ENCODE data around the gene ASMT. TPM values are rescaled to one million over a fixed set of nuclear protein-coding genes. Genes with fewer than 3 reads are reported as not detected.

Gene ASMT
- total RNA-seq, 4 donors from 2014 or later = not detected

- 26 to 74% methylated on average over 3 to 15 of the region's 15 CpGs for WGBS, 2 donors (ENCODE audit: low coverage in 1 of 2)
- H3K27me3 ChIP-seq = no peaks in the 10 kb centered on the region
- no peak for DNase-seq
- in situ Hi-C loops (cut with MboI; ENCODE audit: low pct_ligation_motif_present in 1 of 4, low pct_unique_long_range_greater_than_20kb in 1 of 4, low sequenced_read_pairs in 3 of 4) (no loop called here), intact Hi-C loops (cut with DNase I; ENCODE audit: low total_unique reads) (no loop called here)
- H3K4me1 ChIP-seq = no peaks in the 10 kb centered on the region
- H3K9me3 ChIP-seq = no peaks in the 10 kb centered on the region
- no peak overlapping the region for H3K27ac ChIP-seq
- TF ChIP-seq EP300 (IDR thresholded peaks at IDR 0.05; ENCODE audit: low read depth) = no peak
- TF ChIP-seq CTCF (IDR thresholded peaks at IDR 0.05) = no peak
- no peak for TF ChIP-seq POLR2AphosphoS5 (IDR thresholded peaks at IDR 0.05)
- H3K36me3 ChIP-seq = no peaks in the 10 kb centered on the region
- H3K4me3 ChIP-seq = no peak overlapping the region
Observed at GRCh38 chrX:1610166-1610565, 4.7 kb upstream of the ASMT start.

- H3K9me3 ChIP-seq = no peaks in the 10 kb centered on the region
- no peak overlapping the region for H3K4me3 ChIP-seq
- no peak for DNase-seq
- no peak overlapping the region for H3K27ac ChIP-seq
- WGBS, 2 donors (ENCODE audit: low coverage in 1 of 2) = 71 to 81% methylated on average over 4 to 12 of the region's 12 CpGs
- in situ Hi-C loops (cut with MboI; ENCODE audit: low pct_ligation_motif_present in 1 of 4, low pct_unique_long_range_greater_than_20kb in 1 of 4, low sequenced_read_pairs in 3 of 4) (no loop called here), intact Hi-C loops (cut with DNase I; ENCODE audit: low total_unique reads) (no loop called here)
- H3K36me3 ChIP-seq = no peaks in the 10 kb centered on the region
- no peaks in the 10 kb centered on the region for H3K4me1 ChIP-seq
- H3K27me3 ChIP-seq = no peaks in the 10 kb centered on the region
- no peak for TF ChIP-seq CTCF (IDR thresholded peaks at IDR 0.05)
- no peak for TF ChIP-seq POLR2A (IDR thresholded peaks at IDR 0.05)
- TF ChIP-seq POLR2AphosphoS5 (IDR thresholded peaks at IDR 0.05) = no peak
Observed at GRCh38 chrX:1610736-1611135, 4.1 kb upstream of the ASMT start.

- TF ChIP-seq POLR2AphosphoS5 (IDR thresholded peaks at IDR 0.05) = no peak
- no peak for TF ChIP-seq CTCF (IDR thresholded peaks at IDR 0.05)
- TF ChIP-seq POLR2A (IDR thresholded peaks at IDR 0.05) = no peak
- no peak for TF ChIP-seq EP300 (IDR thresholded peaks at IDR 0.05; ENCODE audit: low read depth)
- 89 to 91% methylated on average over 4 to 5 of the region's 5 CpGs for WGBS, 2 donors (ENCODE audit: low coverage in 1 of 2)
- intact Hi-C loops (cut with DNase I; ENCODE audit: low total_unique reads) (no loop called here), in situ Hi-C loops (cut with MboI; ENCODE audit: low pct_ligation_motif_present in 1 of 4, low pct_unique_long_range_greater_than_20kb in 1 of 4, low sequenced_read_pairs in 3 of 4) (no loop called here)
- Histone ChIP-seq H3K4me3 (no peak overlapping the region), H3K36me3 (no peaks in the 10 kb centered on the region), H3K9me3 (no peaks in the 10 kb centered on the region), H3K27ac (no peak overlapping the region), H3K27me3 (no peaks in the 10 kb centered on the region), H3K4me1 (no peaks in the 10 kb centered on the region)
- DNase-seq = no peak
Observed at GRCh38 chrX:1612641-1613286, 2.1 kb upstream of the ASMT start.

- no peaks in the 10 kb centered on the region for H3K27me3 ChIP-seq
- peaks cover 0 to 2% (median 0%) of the 10 kb centered on the region in 4 donors for H3K4me1 ChIP-seq
- TF ChIP-seq POLR2AphosphoS5 (IDR thresholded peaks at IDR 0.05) (no peak), POLR2A (IDR thresholded peaks at IDR 0.05) (no peak), CTCF (IDR thresholded peaks at IDR 0.05) (no peak), EP300 (IDR thresholded peaks at IDR 0.05; ENCODE audit: low read depth) (no peak)
- in situ Hi-C loops (cut with MboI; ENCODE audit: low pct_ligation_motif_present in 1 of 4, low pct_unique_long_range_greater_than_20kb in 1 of 4, low sequenced_read_pairs in 3 of 4) = no loop called here
- intact Hi-C loops (cut with DNase I; ENCODE audit: low total_unique reads) = no loop called here
- WGBS, 2 donors (ENCODE audit: low coverage in 1 of 2) = 50 to 68% methylated on average over 2 to 4 of the region's 4 CpGs
- H3K4me3 ChIP-seq = no peak overlapping the region
- DNase-seq = no peak
- H3K9me3 ChIP-seq = no peaks in the 10 kb centered on the region
- H3K36me3 ChIP-seq = no peaks in the 10 kb centered on the region
- no peak overlapping the region for H3K27ac ChIP-seq
Observed at GRCh38 chrX:1618689-1619088, 3.8 kb downstream of the ASMT start.

All from transverse colon (tissue), 4 donors.